HG02885 (cell line): Measurements from ENCODE around the gene DLGAP1.

Source experiments
- ATAC-seq: cut with Tn5 transposase; IDR thresholded peaks from one replicate; pipeline ENCODE4 v1.9.1; 2021; ENCODE audit warnings: mild to moderate bottlenecking; ENCODE audit not compliant: unreplicated experiment, poor library complexity

Gene DLGAP1

DNA sequence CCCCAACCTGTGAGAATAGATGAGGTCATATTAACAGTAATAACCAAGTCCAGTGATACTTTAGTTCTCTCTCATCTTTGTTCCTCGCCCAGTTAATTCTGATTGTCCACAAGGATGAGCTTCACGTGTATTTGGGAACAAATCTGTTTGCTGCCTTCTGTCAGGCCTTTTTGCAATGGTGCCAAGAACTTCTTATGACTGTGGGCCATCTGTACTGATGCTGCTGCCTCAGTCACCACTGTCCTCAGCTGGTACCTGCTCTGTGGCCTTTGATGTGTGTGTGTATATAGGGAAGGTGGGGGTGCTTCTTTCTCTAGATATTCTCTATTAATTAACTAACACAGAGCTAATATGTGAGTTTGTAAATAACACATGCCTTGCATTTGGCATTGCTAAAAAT, 612.3 kb downstream of the DLGAP1 start:
- ATAC-seq = no peak

DNA sequence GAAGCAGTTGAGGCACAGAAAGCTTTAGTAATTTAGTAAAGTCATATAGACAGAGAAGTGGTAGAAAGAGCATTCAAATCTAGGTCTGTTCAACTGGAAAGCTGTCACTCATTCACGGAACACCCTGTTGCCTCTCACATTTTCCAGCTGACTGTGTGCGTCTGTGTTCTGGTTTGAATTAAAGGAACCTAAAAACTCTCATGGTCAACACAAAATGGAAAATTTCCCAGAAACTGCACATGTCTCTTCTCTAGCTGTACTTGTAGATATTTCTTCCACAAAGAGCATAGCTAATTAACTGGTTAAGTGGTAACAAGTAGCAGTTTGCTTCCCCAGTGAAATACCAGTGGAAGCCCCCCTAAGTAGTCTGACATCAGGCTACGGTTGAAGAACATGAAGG, 614.3 kb downstream of the DLGAP1 start:
- no peak for ATAC-seq

DNA sequence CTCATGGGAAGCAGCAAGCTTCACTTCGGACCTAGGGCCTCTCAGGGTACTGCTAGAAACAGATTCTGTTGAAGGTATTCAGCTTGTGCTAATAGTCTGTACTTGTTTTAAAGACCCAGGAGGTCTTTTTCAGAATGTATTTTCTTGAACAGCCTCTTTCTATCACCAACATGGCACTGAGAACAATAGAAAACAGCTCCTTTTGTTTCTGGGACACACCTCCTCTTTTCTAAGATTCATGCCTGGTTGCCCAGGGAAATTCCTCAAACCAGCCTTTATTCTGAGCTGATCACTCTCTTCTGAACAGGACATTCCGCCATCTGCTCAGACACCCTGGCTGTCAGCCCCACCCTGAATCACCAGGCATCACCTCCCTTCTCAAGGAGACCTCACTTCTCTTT, 615.5 kb downstream of the DLGAP1 start:
- no peak for ATAC-seq

DNA sequence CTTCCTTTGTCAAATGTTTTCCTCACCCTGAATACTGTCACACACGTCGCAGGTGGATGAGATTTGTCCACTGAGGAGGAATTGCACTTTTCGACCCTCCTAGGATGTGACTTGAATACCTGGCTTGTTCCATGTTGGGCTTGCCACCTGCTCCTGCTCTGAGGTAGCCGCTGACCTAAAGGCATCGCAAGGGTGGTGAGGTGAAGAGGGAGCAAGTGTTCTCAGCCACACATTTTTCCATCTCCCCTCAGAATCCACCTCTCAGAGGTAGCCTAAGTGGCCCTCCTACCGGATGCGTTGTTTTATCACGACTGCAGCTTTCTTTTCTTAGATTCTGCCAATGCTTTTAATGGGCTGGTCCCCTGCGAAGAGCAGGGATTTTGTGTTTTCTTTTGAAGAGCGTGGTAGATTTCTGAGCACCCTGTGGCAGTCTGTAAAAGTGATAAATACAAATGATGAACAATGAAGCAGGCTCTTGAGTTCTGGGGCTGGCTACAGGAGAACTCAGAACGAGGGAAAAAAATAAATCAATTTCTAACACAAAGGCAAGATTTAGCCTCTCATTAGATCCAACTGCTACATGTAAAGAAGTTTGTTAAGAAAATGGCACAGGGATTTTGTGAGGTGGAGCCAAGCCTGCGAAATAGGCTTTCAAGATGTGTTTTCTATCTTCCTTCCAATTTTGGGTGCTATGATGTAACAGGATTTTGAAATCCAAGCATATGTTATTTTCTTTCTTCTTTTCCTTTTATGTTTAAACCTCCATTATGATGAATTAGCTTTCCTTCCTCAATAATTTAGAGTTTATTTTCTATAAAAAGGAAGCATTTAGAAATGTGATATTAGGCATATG, 618.4 kb downstream of the DLGAP1 start:
- ATAC-seq = no peak

DNA sequence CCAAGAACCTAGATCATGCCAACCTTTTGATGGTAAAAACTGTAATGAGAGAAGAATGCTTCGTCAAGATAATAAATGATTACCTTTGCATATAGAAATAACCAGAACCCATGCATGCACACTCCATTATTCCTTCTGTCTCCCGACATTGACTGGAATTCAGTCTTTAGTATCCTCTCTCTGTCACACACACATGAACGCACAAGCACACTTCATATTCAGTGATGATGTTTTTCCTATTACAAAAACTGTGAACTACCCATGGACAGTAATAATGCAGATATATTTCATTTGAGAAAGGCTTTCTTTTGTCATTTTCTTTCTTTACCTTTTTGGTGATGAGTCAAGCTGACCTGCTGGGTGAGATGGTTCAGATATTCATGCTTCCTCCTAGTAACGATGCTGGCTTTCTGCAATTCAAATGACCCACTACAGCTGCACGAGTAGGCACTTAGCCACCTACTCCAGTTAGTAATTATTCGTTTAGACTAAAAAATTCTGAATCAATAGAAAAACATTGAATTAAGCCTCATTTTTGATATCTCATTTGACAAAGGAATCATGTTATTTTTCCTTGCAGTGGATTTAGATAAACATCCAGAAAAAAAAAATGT, 623.0 kb downstream of the DLGAP1 start:
- no peak for ATAC-seq

DNA sequence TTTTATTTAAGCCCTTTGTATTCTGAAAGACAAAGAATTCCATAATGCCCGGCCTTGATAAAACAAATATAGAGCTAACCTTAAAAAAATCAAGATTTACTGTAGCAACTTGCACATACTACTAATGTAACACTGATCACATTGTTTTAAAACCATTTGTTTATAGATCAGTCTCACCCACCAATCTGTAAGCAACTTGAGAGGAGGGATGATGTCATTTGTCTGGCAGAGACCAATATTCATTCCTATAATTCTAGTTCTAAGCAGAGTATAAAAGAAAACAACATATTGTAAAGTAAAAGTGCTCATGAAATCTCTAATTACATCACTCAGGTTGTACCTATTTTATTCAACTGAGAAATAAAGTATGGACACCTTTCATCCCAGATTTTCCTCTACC, 624.5 kb downstream of the DLGAP1 start:
- ATAC-seq = no peak

DNA sequence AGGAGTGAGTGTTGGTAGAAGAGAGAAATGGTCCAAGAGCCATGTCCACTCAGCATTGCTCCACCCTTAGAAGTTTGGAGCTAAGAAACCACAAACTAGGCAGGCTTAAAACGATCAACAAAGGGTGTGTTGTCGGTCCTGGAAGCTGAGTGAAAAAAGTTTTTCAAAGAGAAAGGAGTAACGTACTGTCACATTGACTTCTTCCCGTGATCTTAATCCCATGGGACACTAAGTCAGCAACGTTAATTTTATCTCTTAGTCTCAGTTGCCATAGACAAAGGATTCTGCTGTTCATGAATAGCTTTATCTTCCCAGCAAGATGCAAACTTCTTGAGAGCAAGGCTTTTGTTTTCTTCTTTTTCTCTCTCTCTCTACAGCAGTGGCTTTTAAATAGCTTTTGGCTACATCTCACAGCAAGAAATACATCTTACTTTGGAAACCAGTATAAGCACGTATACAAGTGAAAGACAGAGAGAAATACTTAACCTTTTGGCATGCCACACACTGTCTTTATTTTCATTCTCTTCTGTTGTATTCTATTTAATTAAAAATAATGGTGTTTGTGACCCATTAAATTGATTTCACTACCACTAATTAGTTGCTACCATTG, 627.8 kb downstream of the DLGAP1 start:
- no peak for ATAC-seq

DNA sequence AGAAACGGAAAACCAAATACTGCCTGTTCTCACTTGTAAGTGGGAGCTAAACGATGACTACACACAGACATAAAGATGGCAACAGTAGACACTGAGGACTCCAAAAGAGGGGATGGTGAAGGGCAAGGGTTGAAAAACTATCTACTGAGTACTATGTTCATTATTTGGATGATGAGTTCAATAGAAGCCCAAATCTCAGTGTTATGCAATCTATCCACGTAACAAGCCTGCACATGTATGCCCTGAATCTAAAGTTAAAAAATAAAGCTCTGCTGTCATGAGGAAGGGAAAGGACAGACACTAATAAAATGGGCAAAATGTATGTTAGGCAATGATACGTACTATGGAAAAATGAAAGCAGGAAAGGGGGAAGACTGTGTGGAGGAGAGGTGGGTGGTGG, 629.1 kb downstream of the DLGAP1 start:
- ATAC-seq = no peak

DNA sequence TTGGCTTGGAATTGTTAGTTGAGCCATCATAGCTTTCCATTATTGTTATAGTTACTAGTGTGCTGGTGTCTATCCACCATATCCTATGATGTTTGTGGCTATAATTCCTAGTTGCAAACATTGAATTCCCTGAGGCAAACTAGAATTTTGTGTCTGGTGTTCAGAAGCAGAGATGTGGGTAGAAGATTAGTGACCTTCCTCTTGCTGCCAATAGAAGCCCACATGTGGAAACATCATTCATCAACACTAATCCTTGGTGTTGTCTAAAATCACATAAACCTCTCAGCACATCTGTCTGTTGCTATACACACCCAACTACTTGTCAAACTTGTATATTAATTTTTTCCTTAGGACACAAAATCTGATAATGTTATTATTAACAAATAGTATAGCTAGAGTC, 631.0 kb downstream of the DLGAP1 start:
- ATAC-seq = no peak

DNA sequence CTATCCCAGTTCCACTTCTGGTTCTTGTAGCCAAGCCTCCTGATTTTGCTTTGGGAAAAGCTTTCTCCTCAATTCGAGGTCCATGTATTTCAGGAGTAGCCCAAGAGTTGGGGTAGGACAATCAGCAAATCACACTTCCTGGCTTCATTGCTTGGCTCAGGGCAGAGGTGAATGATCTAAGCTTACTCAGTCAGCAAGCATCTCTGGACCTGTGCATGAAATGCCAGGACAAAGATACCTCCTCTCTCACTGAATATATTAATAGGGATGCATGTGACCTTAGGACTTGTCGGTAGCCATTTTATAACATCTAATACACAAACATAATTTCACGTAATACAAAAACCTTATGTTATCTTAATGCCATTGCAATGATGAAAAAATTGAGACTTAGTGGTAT, 632.0 kb downstream of the DLGAP1 start:
- no peak for ATAC-seq

DNA sequence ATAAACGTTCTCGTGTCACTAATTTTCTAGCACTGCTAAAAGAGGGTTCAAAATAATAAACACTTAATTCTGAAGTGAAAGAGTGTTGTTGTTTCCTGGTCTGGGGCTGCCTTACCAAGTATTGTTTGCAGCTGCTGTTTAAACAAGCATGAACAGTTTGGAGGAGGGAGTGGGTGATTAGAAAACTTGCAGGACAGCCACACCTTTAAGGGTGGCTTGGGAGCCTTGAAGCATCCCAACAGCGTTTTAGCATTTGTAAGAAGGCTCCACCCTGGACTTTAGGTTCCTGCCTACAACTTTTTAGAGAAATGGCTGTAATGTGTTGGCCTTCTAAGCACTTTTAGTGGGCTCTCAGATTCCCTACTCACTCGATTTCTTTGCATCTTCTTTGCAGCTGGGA, 633.6 kb downstream of the DLGAP1 start:
- no peak for ATAC-seq

DNA sequence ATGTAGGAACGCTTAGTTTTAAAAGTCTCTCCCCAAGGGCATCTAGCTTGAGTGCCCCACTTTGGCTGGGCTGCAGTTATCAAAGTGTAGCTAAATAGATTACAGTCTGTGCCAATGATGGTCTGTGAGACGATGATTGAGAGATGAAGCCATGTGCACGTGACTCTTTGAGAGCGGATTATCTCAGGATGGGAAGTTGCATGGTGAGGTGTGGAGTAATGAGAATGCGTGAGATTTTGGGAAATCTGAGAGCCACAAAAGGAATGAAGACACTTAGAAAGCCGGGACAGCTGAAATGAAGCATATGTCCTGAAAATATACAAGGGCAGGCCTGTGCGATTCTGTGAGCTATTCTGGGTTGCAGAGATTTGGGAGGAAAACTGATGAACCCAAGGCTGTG, 635.1 kb downstream of the DLGAP1 start:
- ATAC-seq = no peak

DNA sequence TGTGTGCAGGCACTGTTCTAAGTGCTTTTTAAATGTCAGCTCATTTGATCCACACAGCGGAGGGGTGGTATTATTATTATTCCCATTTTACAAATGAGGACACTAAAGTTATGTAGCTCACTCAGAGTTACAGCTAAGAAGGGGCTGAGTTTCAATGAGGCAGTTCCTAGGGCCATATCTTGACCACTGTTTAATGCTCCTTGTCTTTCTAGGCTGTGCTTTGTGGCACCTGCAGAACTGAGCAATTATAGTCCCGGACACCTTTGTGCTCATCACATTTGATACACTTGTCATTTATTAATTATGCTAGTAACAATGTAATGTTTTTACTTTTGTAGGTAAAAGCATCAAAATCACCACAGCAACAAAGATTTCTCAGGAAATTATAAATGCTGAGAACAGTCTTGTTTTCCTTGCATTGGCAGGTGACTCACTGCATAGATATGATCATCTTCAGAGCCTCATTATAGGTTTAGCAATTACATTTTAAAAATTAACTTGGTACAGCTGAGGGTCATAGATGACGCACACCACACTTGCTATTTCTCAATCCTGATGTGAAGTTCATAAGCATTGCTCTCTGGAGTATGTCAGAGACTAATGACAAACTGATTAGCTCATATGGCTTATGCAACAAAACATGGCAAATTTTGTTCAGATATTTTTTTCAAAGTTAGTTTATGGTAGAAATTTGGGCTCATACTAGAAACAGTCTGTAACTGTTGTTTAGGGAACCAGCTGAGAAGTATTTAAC, 638.3 kb downstream of the DLGAP1 start:
- no peak for ATAC-seq

DNA sequence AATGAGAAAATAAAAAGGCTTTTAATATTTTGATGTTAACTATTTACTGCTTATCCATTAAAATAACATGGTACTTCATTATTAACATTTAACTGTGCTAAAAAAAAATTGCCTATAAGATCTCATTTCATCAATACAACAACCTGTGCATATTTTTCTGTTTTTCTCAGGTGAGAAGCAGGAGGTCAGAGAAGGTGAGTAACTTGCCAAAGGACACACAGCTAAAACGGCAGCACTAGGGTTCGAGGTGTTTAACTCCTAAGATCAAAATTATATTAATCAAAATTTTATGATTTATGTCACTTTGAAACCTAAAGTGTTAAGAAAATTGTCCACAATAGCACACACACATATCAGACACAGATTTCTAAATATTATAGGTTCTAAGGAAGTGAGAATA, 639.1 kb downstream of the DLGAP1 start:
- no peak for ATAC-seq

DNA sequence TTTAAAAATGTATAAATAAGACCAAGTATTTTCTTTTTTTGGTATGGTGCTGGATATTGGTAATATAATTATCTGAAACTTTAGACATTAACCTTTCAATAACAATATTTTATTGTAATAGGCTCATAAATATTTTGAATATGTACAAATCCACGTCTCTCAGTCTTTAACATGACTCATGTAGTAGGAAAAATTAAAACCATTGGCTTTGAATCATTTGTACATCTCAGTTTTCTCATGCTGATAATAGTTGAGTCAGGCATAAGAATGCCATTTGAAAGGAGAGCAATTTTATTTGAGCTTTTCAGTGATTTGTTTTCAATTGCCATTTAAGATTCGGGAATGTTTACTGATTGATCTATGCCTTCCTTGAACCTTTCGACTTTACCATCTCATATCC, 640.3 kb downstream of the DLGAP1 start:
- no peak for ATAC-seq

DNA sequence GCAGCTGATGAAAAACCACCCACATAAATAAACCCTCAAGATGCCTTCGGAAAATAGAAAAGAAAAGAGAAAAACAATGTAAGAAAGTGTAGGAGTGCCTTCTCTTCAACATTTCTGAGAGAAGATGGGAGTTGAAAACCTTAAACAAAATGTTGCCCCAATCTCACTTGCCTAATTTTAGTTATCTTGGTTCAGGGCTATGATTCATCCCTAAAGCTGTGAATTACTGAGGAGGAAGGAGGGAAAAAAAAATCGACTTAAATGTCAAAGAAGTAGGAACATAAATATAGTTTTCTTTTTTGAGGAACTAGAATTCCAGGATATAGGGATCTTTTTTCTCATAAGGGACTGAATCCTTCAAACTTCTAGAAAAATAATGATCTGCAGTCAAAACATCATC, 644.8 kb downstream of the DLGAP1 start:
- no peak for ATAC-seq

DNA sequence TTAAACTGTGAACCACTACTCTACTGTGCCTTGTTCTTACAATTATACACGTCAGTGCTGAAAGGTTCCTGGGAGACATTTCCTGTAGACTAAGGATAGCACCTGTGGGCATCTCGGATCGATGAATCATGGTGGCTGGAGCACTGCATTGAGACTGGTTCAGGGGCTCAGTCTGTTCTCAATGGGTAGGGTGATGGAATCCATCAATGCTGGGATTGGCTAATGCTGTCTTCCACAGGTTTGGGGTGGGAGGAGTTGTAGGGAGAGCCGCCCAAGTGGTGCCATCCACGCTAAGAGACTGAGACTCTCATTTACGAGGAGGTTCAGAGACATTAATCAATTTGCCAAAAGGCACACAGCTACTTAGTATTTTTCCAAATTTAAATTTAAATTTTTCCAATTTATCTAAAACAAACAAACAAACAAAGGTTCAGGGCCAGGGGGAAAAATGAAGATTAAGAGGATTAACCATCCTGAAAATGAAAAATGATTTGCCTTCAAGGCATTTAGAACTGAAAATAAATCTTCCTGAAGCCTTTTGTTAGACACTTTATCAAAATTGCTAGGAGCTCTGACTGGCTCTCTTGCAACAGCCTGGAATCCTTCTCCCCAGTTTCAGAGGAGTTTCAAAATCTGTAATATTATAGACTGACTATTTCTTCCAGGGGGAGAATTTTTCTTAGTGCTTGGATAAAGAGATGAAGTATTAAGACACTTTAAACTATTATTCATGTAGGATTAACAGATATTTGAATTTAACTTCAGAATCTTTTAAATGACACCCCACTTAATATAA, 645.9 kb downstream of the DLGAP1 start:
- no peak for ATAC-seq

DNA sequence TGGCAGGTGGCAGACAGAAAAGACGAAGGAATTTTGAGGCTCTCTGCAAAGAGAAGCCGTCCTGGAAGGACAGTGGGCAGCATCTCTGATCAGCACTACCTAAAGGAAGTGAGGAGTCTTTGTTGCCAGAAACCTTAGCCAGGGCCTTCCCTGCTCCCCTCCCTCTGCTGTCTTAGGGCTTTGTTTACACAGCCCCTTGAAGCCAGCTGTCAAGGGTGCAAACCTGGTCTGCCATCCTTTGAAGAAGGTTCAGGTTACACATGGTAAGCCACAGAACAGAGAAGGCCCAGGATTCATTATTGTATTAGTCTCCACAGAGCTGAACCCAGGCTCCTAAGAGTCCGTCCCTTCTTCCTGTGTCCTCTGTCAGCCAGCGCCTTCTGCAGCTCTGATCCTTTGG, 648.5 kb downstream of the DLGAP1 start:
- no peak for ATAC-seq

DNA sequence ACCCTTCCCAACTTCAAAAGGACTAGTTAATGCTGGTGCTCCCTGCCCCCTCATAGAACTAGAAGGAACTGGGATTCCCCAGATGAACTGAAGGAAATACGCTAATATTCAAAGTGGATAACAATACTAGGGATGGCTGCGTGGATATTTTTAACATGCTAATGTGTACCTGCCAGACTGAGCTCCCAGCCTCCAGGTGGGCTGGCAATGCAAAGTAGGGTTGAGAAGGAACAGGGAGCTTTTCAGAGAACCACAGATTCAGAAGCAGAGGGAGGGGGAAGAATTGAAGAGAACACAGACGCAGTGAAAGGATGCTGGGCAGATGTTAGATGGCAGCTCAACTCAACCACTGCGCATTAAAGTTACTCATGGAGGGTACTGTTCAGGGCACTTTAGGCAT, 650.8 kb downstream of the DLGAP1 start:
- ATAC-seq = no peak

DNA sequence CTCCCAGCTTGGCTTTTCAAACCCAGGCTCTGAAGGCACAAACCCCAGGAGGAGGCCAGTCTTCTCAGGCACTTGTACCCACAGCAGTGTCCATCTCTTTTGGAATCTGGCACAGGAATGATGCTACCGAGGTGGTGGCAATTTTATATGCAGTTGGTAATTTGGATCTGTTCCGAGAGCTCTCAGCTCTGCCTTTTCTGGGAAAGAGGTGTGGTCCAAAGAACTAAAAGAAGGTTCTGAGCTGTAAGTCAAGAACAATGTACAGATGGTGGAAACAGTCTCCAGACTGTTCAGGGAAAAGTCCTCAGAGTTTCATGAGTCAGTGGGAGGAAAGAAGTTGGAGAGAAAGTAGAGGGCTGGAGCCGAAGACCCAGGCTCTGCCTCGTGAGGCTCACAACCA, 651.8 kb downstream of the DLGAP1 start:
- ATAC-seq = no peak
